ENCODE data around the gene GRAP.
"Not testable (repeated sequence)": the region's sequence is repeated elsewhere in the genome, so short reads cannot be mapped to it uniquely, and the experiment has no call there.

The GRAP gene

DNA sequence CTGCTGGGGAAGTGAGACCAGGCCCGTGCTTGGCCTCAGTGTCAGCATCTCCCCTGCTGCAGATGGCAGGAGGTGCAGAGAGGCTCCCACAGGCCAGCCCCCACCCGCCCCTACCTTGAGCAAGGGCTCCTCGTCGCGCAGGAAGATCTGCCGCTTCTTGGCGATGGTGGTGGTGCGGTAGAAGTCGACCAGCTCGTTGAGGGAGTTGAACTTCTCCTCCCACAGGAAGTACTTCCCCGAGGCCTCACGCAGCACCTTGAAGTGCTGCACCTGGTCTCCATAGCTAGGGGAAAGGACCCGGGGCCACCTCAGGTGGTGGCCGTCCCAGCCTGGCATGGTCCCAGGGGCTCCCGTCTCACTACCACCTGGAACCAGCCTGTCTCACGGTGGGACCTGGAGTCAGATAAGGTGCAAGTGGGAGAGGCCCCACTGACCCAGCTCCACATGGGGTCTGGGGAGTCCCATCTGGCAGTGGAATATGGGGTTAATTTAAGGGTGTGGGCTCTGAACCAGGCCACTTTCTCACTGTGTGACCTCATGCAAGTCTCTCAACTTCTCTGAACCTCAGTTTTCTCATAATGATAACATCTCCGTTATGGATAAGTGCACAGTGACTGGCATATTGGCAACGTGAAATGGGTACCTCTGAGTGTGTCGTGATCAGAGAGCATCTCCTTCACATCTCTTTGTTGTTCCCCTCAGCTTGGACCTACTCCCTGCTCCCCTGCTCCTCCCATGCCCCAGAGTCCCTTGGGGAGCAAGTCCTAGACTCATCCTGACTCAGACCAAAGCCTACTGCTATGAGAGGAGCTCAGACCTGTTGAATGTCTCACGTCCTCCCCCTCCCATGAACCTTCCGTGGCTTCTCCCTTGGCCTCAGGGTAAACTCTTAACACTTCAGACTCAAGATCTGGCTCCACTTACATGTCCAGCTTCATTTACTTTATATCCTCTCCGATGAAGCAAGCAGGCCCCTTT is 22.4 kb downstream of the GRAP start:
- H3K4me3 ChIP-seq (ENCODE audit: low read depth, low read length): no peak overlapping the region
- no peak for DNase-seq (ENCODE audit: low read depth)
- TF ChIP-seq, protein P1, sequence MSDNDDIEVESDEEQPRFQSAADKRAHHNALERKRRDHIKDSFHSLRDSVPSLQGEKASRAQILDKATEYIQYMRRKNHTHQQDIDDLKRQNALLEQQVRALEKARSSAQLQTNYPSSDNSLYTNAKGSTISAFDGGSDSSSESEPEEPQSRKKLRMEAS (IDR thresholded peaks at IDR 0.05; ENCODE audit: low read depth, low read length): no peak
- no peak for TF ChIP-seq POLR2A (IDR thresholded peaks at IDR 0.05; ENCODE audit: extremely low read depth, insufficient read length)
- no peak for TF ChIP-seq MYC (IDR thresholded peaks at IDR 0.05; ENCODE audit: low read depth, low read length)
- TF ChIP-seq, protein P2, sequence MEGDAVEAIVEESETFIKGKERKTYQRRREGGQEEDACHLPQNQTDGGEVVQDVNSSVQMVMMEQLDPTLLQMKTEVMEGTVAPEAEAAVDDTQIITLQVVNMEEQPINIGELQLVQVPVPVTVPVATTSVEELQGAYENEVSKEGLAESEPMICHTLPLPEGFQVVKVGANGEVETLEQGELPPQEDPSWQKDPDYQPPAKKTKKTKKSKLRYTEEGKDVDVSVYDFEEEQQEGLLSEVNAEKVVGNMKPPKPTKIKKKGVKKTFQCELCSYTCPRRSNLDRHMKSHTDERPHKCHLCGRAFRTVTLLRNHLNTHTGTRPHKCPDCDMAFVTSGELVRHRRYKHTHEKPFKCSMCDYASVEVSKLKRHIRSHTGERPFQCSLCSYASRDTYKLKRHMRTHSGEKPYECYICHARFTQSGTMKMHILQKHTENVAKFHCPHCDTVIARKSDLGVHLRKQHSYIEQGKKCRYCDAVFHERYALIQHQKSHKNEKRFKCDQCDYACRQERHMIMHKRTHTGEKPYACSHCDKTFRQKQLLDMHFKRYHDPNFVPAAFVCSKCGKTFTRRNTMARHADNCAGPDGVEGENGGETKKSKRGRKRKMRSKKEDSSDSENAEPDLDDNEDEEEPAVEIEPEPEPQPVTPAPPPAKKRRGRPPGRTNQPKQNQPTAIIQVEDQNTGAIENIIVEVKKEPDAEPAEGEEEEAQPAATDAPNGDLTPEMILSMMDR (IDR thresholded peaks at IDR 0.05; ENCODE audit: low read depth, low read length): no peak

DNA sequence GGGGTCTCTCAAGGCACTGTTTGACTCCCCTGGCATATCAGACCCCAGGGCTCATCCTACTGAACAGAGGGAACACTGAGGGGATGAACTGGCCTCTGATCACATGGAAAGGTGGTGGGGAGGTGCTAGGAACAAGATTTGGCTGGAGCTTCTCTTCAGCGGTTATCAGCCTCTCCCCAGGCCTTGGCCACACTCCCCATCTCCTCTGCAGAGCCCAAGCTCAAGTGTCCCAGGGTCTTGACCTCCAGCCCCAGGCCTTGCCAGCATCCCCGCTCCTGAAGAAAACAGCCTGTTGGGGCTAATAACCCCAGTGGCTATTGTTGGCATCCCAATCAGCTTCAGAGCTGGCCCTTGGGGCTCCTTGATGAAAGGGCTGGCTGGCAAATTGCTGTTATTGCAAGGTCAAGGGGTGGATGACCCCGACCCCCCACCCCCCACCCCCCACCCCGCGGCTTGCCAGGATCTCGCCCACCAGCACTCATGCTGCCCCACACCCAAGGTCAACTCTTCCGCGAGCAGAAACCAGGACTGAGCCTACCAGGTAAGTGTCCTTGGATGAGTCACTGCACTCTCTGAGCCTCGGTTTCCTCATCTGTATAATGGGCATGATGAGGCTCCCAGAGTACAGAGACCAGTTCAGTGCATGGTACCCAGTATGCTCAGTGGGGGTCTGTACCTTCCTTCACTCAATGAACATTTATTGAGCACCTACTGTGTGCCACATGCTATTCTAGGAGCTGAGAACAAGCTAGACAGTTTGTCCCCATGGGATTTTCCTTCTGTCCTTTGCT is 23.4 kb downstream of the GRAP start:
- no peak for DNase-seq (ENCODE audit: low read depth)
- no peak overlapping the region for H3K4me3 ChIP-seq (ENCODE audit: low read depth, low read length)
- TF ChIP-seq, protein P1 (IDR thresholded peaks at IDR 0.05; ENCODE audit: low read depth, low read length): no peak
- TF ChIP-seq, protein P2 (IDR thresholded peaks at IDR 0.05; ENCODE audit: low read depth, low read length): no peak
- TF ChIP-seq MYC (IDR thresholded peaks at IDR 0.05; ENCODE audit: low read depth, low read length): no peak
- TF ChIP-seq POLR2A (IDR thresholded peaks at IDR 0.05; ENCODE audit: extremely low read depth, insufficient read length): no peak

DNA sequence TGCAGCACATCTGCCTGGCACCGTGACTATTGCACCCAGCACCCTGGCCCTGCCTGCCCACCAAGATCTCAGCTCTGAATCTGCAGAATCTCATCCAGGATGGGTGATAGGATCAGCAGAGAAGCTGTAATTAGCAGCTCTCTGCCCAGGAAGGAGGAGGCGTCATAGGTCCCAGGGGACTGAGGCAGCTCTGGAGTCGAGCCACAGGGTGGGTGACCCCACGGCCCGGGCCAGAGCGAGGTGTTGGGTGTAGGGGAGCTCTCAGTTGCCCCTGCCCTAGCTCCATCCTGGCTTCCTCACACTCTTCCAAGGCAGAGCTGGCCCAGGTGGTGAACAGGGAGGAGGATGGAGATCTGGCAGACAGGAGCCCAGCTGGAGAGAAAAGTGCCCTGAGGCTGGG is 24.0 kb downstream of the GRAP start:
- no peak for TF ChIP-seq POLR2A (IDR thresholded peaks at IDR 0.05; ENCODE audit: extremely low read depth, insufficient read length)
- TF ChIP-seq, protein P1 (IDR thresholded peaks at IDR 0.05; ENCODE audit: low read depth, low read length): no peak
- TF ChIP-seq, protein P2 (IDR thresholded peaks at IDR 0.05; ENCODE audit: low read depth, low read length): no peak
- no peak for TF ChIP-seq MYC (IDR thresholded peaks at IDR 0.05; ENCODE audit: low read depth, low read length)
- H3K4me3 ChIP-seq (ENCODE audit: low read depth, low read length): no peak overlapping the region
- DNase-seq (ENCODE audit: low read depth): peak; percentile 43

DNA sequence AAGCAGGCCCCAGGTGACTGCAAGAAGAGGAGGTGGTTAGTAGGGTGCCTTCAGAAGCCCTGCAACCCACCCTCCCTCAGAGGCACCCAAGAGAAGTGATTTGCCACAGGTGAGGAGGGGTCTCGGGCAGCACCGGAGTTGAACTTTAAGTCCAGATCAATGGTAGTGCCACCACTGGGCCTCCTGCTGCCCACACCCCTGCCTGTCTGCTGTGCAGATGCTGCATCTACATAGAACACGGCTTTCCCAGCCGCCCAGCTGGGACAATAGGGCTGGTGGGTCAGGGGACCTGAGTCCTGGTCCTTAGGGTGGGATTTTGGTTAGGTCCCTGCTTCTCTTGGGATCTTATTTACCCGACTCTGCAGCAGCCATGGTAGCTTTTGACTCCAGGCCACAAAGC is 24.6 kb downstream of the GRAP start:
- no peak overlapping the region for H3K4me3 ChIP-seq (ENCODE audit: low read depth, low read length)
- DNase-seq (ENCODE audit: low read depth): no peak
- no peak for TF ChIP-seq POLR2A (IDR thresholded peaks at IDR 0.05; ENCODE audit: extremely low read depth, insufficient read length)
- no peak for TF ChIP-seq MYC (IDR thresholded peaks at IDR 0.05; ENCODE audit: low read depth, low read length)
- TF ChIP-seq, protein P1 (IDR thresholded peaks at IDR 0.05; ENCODE audit: low read depth, low read length): no peak
- TF ChIP-seq, protein P2 (IDR thresholded peaks at IDR 0.05; ENCODE audit: low read depth, low read length): no peak

DNA sequence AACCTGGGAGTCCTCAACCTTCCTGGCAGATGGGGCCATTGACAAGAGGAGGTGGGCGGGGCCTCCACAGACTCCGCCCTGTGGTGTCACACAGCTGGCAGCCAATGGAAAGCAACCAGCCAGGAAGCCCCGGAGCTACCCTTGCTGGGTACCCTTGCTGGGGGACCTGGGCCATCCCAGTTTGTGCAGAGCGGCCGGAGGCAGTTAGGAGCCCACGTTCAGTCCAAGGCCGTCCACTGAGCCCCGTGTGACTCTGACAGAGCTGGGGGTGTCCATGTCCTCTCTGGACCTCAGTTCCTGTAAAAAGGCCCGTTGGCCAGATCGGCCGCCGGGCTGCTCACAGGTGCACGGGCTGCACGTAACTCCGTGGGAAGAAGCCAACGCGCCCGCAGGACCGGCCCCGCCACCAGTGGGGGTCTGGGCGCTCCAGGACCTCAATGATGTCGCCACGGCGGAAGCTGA is 25.1 kb downstream of the GRAP start:
- no peak overlapping the region for H3K4me3 ChIP-seq (ENCODE audit: low read depth, low read length)
- peak; percentile 40 for DNase-seq (ENCODE audit: low read depth)
- TF ChIP-seq, protein P1 (IDR thresholded peaks at IDR 0.05; ENCODE audit: low read depth, low read length): no peak
- TF ChIP-seq POLR2A (IDR thresholded peaks at IDR 0.05; ENCODE audit: extremely low read depth, insufficient read length) (no peak), MYC (IDR thresholded peaks at IDR 0.05; ENCODE audit: low read depth, low read length) (no peak)
- TF ChIP-seq, protein P2 (IDR thresholded peaks at IDR 0.05; ENCODE audit: low read depth, low read length): no peak

DNA sequence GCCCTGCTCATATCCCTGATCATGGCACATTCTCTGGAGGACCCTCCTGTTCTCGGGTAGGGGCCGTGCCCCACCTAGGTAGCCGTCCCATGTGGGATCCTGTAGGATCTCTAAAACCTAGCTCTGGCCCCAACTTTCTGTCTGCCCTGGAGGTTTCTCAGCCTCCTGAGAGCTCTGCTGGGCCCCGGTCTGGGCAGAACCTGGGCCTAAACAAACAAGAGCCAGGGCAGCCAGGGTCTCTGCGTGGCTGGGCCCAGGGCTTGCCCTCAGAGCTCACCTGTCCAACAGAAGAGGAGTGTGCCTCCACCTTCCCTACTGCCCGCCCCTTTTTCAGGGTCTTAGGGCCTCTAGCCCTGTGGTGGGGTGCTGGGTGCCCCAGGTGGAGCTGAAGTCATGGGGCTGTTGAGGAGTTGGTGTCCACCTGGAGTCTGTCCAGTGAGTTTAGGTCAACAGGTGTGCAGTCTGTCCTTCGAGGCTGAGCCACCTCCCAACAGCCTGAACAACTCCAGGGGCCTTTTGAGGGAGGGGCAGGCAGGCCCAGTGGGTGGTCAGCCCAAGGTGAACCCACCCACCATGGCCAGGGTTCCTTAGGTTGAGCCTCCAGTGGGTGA is 25.6 kb downstream of the GRAP start:
- not testable (repeated sequence) for DNase-seq (ENCODE audit: low read depth); H3K4me3 ChIP-seq (ENCODE audit: low read depth, low read length)
